SU-DHL-6 (cell line): ENCODE results near the gene C1QTNF2.

Source experiments
- H2AFZ ChIP-seq: fragments of 200-600 bp; sonication (generic); 2 replicates; pipeline ENCODE4 v1.6.1; 2014; ENCODE audit warnings: low read depth, mild to moderate bottlenecking, moderate library complexity, mixed read lengths, antibody characterized with exemption, low read length; ENCODE audit not compliant: severe bottlenecking
- H3F3A ChIP-seq: fragments of 200-600 bp; shearing (Covaris generic); 2 replicates; pipeline ENCODE4 v1.6.0; 2016; ENCODE audit warnings: antibody characterized with exemption, mild to moderate bottlenecking; ENCODE audit not compliant: insufficient read depth
- H3K27ac ChIP-seq: fragments of 200-600 bp; sonication (generic); 2 replicates; pipeline ENCODE4 v1.5.1; 2016; ENCODE audit warnings: low read depth, mild to moderate bottlenecking, low read length, moderate library complexity, mixed read lengths
- H3K27me3 ChIP-seq: fragments of 200-600 bp; sonication (generic), shearing (Covaris generic); 2 replicates; pipeline ENCODE4 v1.6.0; 2014; ENCODE audit warnings: mild to moderate bottlenecking, low read length
- H3K36me3 ChIP-seq: fragments of 200-600 bp; sonication (generic); 2 replicates; pipeline ENCODE4 v1.6.1; 2014; ENCODE audit warnings: mild to moderate bottlenecking, low read length, mixed read lengths
- H3K4me2 ChIP-seq: fragments of 300-600, 200-600 bp; shearing (Covaris generic), sonication (generic); 2 replicates; pipeline ENCODE4 v1.6.0; 2014; ENCODE audit warnings: low read length, low read depth, mild to moderate bottlenecking; ENCODE audit not compliant: poor library complexity, severe bottlenecking
- H3K4me3 ChIP-seq: fragments of 200-600 bp; sonication (generic); 2 replicates; pipeline ENCODE4 v1.5.1; 2014; ENCODE audit warnings: antibody characterized with exemption, low read length, mild to moderate bottlenecking, mixed read lengths; ENCODE audit not compliant: insufficient read depth, poor library complexity, severe bottlenecking
- H3K79me2 ChIP-seq: fragments of 200-600 bp; sonication (generic); 2 replicates; pipeline ENCODE4 v1.6.1; 2014; ENCODE audit warnings: mild to moderate bottlenecking, low read length, moderate library complexity; ENCODE audit not compliant: insufficient read depth
- H3K9ac ChIP-seq: fragments of 200-600 bp; sonication (generic); 2 replicates; pipeline ENCODE4 v1.7.0; 2014; ENCODE audit warnings: mild to moderate bottlenecking, low read length
- H3K9me2 ChIP-seq: fragments of 200-600 bp; sonication (generic); replicated peaks from 2 replicates; pipeline ENCODE4 v1.6.1; 2014; ENCODE audit warnings: low read length; ENCODE audit not compliant: insufficient read depth
- H3K9me3 ChIP-seq: fragments of 200-600 bp; sonication (generic); 2 replicates; pipeline ENCODE4 v1.6.1; 2014; ENCODE audit warnings: low read length, mixed read lengths; ENCODE audit not compliant: insufficient read depth
- H4K20me1 ChIP-seq: fragments of 200-600 bp; sonication (generic); 2 replicates; pipeline ENCODE4 v1.6.1; 2014; ENCODE audit warnings: low read depth, mild to moderate bottlenecking, antibody characterized with exemption, low read length, moderate library complexity, mixed read lengths
- EZH2phosphoT487 ChIP-seq: fragments of 200-600 bp; sonication (generic), shearing (Covaris generic); conservative IDR thresholded peaks from 2 replicates; pipeline ENCODE4 v1.6.1; 2018; ENCODE audit warnings: mild to moderate bottlenecking, antibody characterized with exemption, low read length, moderate library complexity, mixed read lengths
- TF ChIP-seq, protein P1 (sequence below): fragments of 200-600 bp; sonication (generic); IDR thresholded peaks from one replicate; pipeline ENCODE4 v1.5.1; 2017; ENCODE audit warnings: antibody characterized with exemption, mild to moderate bottlenecking, low read length, moderate library complexity; ENCODE audit not compliant: insufficient read depth, poor library complexity, severe bottlenecking

The C1QTNF2 gene

GRCh38 chr5:160357861-160358411, 12.5 kb downstream of the C1QTNF2 start:
- Histone ChIP-seq H3F3A (no peaks in the 10 kb centered on the region), H3K27ac (no peak overlapping the region), H3K4me2 (no peak overlapping the region), H3K4me3 (no peak overlapping the region), H3K79me2 (no peaks in the 10 kb centered on the region), H4K20me1 (no peaks in the 10 kb centered on the region), H3K9me3 (no peaks in the 10 kb centered on the region), H3K27me3 (no peaks in the 10 kb centered on the region), H3K36me3 (no peaks in the 10 kb centered on the region), H3K9ac (no peak overlapping the region), H3K9me2 (no peaks in the 10 kb centered on the region), H2AFZ (no peak overlapping the region)
- TF ChIP-seq, protein P1, sequence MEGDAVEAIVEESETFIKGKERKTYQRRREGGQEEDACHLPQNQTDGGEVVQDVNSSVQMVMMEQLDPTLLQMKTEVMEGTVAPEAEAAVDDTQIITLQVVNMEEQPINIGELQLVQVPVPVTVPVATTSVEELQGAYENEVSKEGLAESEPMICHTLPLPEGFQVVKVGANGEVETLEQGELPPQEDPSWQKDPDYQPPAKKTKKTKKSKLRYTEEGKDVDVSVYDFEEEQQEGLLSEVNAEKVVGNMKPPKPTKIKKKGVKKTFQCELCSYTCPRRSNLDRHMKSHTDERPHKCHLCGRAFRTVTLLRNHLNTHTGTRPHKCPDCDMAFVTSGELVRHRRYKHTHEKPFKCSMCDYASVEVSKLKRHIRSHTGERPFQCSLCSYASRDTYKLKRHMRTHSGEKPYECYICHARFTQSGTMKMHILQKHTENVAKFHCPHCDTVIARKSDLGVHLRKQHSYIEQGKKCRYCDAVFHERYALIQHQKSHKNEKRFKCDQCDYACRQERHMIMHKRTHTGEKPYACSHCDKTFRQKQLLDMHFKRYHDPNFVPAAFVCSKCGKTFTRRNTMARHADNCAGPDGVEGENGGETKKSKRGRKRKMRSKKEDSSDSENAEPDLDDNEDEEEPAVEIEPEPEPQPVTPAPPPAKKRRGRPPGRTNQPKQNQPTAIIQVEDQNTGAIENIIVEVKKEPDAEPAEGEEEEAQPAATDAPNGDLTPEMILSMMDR, result no peak
- no peak for TF ChIP-seq EZH2phosphoT487

DNA sequence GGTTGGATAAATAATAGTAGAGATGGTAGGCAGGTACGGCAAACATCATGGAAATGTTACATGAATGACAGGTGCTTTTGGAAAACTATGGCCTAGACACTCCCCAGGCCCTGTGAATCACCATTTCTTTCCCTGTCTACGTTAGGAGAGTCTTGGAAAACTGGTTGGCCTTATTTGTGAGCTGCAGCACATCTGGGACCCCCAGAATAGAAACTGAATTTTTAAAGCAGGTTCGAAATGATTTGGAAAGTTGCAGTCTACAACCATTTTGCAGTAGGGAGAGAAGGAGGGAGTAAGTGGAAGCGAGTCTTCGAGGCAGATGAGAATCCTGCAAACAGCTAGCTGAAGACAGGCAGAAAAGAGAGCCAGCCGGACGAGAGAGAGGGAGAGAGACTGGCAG, 13.0 kb downstream of the C1QTNF2 start:
- Histone ChIP-seq H4K20me1 (no peaks in the 10 kb centered on the region), H3F3A (no peaks in the 10 kb centered on the region), H3K79me2 (no peaks in the 10 kb centered on the region), H3K4me2 (no peak overlapping the region), H3K27ac (no peak overlapping the region), H3K27me3 (no peaks in the 10 kb centered on the region), H3K9ac (no peak overlapping the region), H2AFZ (no peak overlapping the region), H3K9me2 (no peaks in the 10 kb centered on the region), H3K9me3 (no peaks in the 10 kb centered on the region), H3K36me3 (no peaks in the 10 kb centered on the region), H3K4me3 (no peak overlapping the region)
- TF ChIP-seq EZH2phosphoT487, result no peak
- TF ChIP-seq, protein P1, result no peak

- Histone ChIP-seq H3K27ac (no peak overlapping the region), H3K27me3 (no peaks in the 10 kb centered on the region), H3K4me3 (no peak overlapping the region), H3K36me3 (no peaks in the 10 kb centered on the region), H3K9me2 (no peaks in the 10 kb centered on the region), H3K9ac (no peak overlapping the region), H3K79me2 (no peaks in the 10 kb centered on the region), H2AFZ (no peak overlapping the region), H4K20me1 (no peaks in the 10 kb centered on the region), H3K4me2 (no peak overlapping the region), H3K9me3 (no peaks in the 10 kb centered on the region), H3F3A (no peaks in the 10 kb centered on the region)
- no peak for TF ChIP-seq EZH2phosphoT487
- TF ChIP-seq, protein P1, result no peak
Observed at GRCh38 chr5:160356550-160357347, 13.7 kb downstream of the C1QTNF2 start.
